Measurements from ENCODE around the gene LGALS16. TPM values are rescaled to one million over a fixed set of nuclear protein-coding genes. Genes with fewer than 3 reads are reported as not detected.

LGALS16 gene
- total and polyA plus RNA-seq, 10 of the 15 experiments (the other 5 are each of a cell fraction or from before 2014, with no cell fraction given): not detected

DNA sequence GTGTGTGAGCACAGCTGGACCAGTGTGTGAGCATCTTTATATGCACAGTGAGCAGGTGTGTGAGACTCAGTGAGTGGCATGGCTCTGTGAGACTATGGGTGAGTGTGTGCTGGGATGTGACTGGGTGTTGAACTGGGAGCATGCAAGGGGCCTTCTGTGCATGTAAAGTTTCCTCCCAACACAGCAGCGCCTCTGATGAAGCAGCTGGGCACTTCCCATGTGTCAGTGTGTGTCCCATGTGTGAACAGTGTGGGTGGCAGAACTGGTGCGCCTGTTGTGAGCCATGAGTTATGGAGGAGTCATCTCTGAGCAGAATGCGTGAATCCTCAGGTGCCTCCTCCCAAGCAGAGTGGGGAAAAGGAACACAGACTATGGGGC lies 24.1 kb downstream of the LGALS16 start (continued):
- TF ChIP-seq, protein P1, sequence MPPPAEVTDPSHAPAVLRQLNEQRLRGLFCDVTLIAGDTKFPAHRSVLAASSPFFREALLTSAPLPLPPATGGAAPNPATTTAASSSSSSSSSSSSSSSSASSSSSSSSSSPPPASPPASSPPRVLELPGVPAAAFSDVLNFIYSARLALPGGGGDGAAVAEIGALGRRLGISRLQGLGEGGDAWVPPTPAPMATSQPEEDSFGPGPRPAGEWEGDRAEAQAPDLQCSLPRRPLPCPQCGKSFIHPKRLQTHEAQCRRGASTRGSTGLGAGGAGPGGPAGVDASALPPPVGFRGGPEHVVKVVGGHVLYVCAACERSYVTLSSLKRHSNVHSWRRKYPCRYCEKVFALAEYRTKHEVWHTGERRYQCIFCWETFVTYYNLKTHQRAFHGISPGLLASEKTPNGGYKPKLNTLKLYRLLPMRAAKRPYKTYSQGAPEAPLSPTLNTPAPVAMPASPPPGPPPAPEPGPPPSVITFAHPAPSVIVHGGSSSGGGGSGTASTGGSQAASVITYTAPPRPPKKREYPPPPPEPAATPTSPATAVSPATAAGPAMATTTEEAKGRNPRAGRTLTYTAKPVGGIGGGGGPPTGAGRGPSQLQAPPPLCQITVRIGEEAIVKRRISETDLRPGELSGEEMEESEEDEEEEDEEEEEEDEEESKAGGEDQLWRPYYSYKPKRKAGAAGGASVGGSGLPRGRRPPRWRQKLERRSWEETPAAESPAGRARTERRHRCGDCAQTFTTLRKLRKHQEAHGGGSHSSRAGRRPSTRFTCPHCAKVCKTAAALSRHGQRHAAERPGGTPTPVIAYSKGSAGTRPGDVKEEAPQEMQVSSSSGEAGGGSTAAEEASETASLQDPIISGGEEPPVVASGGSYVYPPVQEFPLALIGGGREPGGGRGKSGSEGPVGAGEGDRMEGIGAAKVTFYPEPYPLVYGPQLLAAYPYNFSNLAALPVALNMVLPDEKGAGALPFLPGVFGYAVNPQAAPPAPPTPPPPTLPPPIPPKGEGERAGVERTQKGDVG (CRISPR knock-in tag; IDR thresholded peaks at IDR 0.05): no peak
- TF ChIP-seq IKZF2 (IDR thresholded peaks at IDR 0.05) (peak in 1 of 2 experiments; percentile 28; a peak in 1 of 4 replicates), CBX3 (IDR thresholded peaks at IDR 0.05; ENCODE audit: borderline replicate concordance, low read depth) (no peak), RBBP5 (conservative IDR thresholded peaks at IDR 0.05) (no peak), ATF3 (IDR thresholded peaks at IDR 0.05; ENCODE audit: borderline replicate concordance, extremely low read depth, low read depth, low read length) (no peak), TAF1 (IDR thresholded peaks at IDR 0.05; ENCODE audit: borderline replicate concordance, low read depth, low read length) (0 out of 2 replicates have a peak, but pooled peaks have one; percentile 36), HDAC6 (IDR thresholded peaks at IDR 0.05; ENCODE audit: unreplicated experiment) (no peak), EGR1 (IDR thresholded peaks at IDR 0.05; ENCODE audit: borderline replicate concordance in 1 of 2, low read depth in 2 of 2, low read length in 2 of 2) (no peak), ZBED1 (IDR thresholded peaks at IDR 0.05; ENCODE audit: borderline replicate concordance) (no peak), ZNF687 (IDR thresholded peaks at IDR 0.05) (no peak), NR2C2 (IDR thresholded peaks at IDR 0.05; ENCODE audit: borderline replicate concordance, control insufficient read depth, insufficient read length, low read depth) (no peak), NFYA (IDR thresholded peaks at IDR 0.05; ENCODE audit: borderline replicate concordance, low read depth, low read length) (no peak), BCL11A (IDR thresholded peaks at IDR 0.05; ENCODE audit: low read depth, low read length) (no peak), CBX5 (IDR thresholded peaks at IDR 0.05; ENCODE audit: low read depth) (no peak), FOS (IDR thresholded peaks at IDR 0.05; ENCODE audit: borderline replicate concordance, extremely low read depth, insufficient read length) (no peak), SIX5 (IDR thresholded peaks at IDR 0.05; ENCODE audit: low read depth, low read length, severe bottlenecking) (no peak)
- TF ChIP-seq, protein P2, sequence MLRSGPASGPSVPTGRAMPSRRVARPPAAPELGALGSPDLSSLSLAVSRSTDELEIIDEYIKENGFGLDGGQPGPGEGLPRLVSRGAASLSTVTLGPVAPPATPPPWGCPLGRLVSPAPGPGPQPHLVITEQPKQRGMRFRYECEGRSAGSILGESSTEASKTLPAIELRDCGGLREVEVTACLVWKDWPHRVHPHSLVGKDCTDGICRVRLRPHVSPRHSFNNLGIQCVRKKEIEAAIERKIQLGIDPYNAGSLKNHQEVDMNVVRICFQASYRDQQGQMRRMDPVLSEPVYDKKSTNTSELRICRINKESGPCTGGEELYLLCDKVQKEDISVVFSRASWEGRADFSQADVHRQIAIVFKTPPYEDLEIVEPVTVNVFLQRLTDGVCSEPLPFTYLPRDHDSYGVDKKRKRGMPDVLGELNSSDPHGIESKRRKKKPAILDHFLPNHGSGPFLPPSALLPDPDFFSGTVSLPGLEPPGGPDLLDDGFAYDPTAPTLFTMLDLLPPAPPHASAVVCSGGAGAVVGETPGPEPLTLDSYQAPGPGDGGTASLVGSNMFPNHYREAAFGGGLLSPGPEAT (IDR thresholded peaks at IDR 0.05; ENCODE audit: low read depth): 0 out of 2 replicates have a peak, but pooled peaks have one; percentile 12
- TF ChIP-seq, protein P3, sequence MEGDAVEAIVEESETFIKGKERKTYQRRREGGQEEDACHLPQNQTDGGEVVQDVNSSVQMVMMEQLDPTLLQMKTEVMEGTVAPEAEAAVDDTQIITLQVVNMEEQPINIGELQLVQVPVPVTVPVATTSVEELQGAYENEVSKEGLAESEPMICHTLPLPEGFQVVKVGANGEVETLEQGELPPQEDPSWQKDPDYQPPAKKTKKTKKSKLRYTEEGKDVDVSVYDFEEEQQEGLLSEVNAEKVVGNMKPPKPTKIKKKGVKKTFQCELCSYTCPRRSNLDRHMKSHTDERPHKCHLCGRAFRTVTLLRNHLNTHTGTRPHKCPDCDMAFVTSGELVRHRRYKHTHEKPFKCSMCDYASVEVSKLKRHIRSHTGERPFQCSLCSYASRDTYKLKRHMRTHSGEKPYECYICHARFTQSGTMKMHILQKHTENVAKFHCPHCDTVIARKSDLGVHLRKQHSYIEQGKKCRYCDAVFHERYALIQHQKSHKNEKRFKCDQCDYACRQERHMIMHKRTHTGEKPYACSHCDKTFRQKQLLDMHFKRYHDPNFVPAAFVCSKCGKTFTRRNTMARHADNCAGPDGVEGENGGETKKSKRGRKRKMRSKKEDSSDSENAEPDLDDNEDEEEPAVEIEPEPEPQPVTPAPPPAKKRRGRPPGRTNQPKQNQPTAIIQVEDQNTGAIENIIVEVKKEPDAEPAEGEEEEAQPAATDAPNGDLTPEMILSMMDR (IDR thresholded peaks at IDR 0.05 in 2 of 3, conservative IDR thresholded peaks at IDR 0.05 in 1 of 3; ENCODE audit: control insufficient read depth in 2 of 3, extremely low read depth in 1 of 3, insufficient read depth in 1 of 3, low read depth in 3 of 3, low read length in 3 of 3): no peak

All from GM12878 (cell line).